Activated CD8-positive, alpha-beta T cell treated with anti-CD3 and anti-CD28 coated beads, Interleukin-2, amount 10 ng/mL, durations not matched to agents 7 days and 5 days (primary cell): ENCODE measurements around the gene SCP2. TPM values are rescaled to one million over a fixed set of nuclear protein-coding genes. Genes with fewer than 3 reads are reported as not detected.
A peak's percentile ranks its signal among the peaks of the same experiment; 100 is the strongest.

ENCODE experiments used
- ATAC-seq: fragments of 150-1000 bp; cut with Tn5 transposase; one replicate; pipeline ENCODE4 v1.10.0; 2021; ENCODE audit warnings: moderate library complexity
- CTCF ChIA-PET: fragments of 350-600 bp; sonication (Branson Sonifier 250); formaldehyde crosslinking; loops from one replicate; lab custom pipeline; 2021; ENCODE audit warnings: antibody characterized with exemption; lab: Charles Lee
- POLR2A ChIA-PET: fragments of 350-600 bp; sonication (Branson Sonifier 250); formaldehyde crosslinking; loops from one replicate; lab custom pipeline; 2021; ENCODE audit warnings: antibody characterized with exemption; lab: Charles Lee
- DNase-seq: peaks from one replicate; pipeline ENCODE4 v3.0.0-alpha.2; 2020
- H3K27ac Mint-ChIP-seq: one replicate; pipeline ENCODE4 v1.8.0; 2021; ENCODE audit warnings: mild to moderate bottlenecking, mixed read lengths
- H3K27me3 Mint-ChIP-seq: one replicate; pipeline ENCODE4 v1.8.0; 2021; ENCODE audit warnings: low read depth, mixed read lengths
- H3K36me3 Mint-ChIP-seq: one replicate; pipeline ENCODE4 v1.8.0; 2021; ENCODE audit warnings: low read depth, mixed read lengths
- H3K4me1 Mint-ChIP-seq: one replicate; pipeline ENCODE4 v1.8.0; 2021; ENCODE audit warnings: low read depth, mixed read lengths
- H3K4me3 Mint-ChIP-seq: one replicate; pipeline ENCODE4 v1.8.0; 2021; ENCODE audit warnings: mild to moderate bottlenecking, mixed read lengths
- H3K9me3 Mint-ChIP-seq: one replicate; pipeline ENCODE4 v1.8.0; 2022; ENCODE audit warnings: mixed read lengths; ENCODE audit not compliant: insufficient read depth
- total RNA-seq, 2 experiments: library from RNA; stranded (reverse); gene quantifications; one replicate each; pipeline ENCODE4 v1.2.3, GENCODE V29; 2021

Gene SCP2, protein sequence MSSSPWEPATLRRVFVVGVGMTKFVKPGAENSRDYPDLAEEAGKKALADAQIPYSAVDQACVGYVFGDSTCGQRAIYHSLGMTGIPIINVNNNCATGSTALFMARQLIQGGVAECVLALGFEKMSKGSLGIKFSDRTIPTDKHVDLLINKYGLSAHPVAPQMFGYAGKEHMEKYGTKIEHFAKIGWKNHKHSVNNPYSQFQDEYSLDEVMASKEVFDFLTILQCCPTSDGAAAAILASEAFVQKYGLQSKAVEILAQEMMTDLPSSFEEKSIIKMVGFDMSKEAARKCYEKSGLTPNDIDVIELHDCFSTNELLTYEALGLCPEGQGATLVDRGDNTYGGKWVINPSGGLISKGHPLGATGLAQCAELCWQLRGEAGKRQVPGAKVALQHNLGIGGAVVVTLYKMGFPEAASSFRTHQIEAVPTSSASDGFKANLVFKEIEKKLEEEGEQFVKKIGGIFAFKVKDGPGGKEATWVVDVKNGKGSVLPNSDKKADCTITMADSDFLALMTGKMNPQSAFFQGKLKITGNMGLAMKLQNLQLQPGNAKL
- total RNA-seq: 10 to 100 TPM; 87.2 to 95.9 TPM

DNA sequence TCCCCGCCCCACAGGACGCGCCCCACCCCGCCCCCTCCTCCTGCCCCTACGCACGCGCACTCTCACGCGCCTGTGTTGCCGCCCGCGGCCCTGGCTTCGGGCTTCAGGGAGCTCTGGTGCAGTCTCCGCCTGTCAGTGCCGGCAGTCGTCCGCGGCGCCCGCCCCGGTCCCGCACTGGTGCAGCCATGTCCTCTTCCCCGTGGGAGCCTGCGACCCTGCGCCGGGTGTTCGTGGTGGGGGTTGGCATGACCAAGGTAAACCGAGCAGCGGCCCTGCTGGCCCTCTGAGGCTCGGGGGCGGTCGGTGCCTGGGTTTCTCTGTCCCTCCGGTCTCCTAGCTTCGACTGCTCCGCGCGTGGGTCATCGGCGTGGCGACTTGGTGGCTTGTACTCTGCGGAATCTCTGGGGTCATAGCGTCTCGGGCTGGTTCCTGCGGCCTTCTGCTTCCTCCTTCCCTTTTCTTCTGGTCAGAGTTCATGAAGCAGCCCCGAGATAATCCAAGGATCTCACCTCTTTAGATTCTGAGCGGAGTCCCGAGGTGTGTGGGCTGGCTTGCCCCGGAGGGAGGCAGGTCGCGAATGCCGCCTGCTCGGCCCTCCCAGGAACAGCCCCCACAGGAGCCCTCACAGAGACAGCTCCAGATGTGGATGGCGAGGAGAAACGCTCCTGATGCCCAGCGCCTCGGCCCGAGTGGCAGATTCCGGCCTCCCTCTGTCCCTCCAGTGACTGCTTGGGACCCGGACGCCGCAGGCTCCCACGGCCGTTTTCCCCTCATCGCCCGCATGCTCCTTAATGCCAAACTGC, at the start of gene SCP2:
TSS of gene SCP2 (plus strand) at position 65 of the 803 bp plus-strand sequence. CDS start at position 186, 121 bp downstream.
- DNase-seq (peak; percentile 82), ATAC-seq (peak; percentile 96)
- ChIA-PET CTCF (no interaction called here), POLR2A (interaction anchor here (0.7 to 1.0 kb wide), 2 partner anchors 9 to 180 kb away, joined by 3 read pairs; no protein-coding TSS in a partner anchor)
- Mint-ChIP-seq H3K4me3 (peak within 1 kb of the TSS; percentile 79), H3K36me3 (peaks cover 2% of the 10 kb centered on the region), H3K27ac (peak within 1 kb of the TSS; percentile 60), H3K4me1 (peaks cover 18% of the 10 kb centered on the region), H3K27me3 (no peaks in the 10 kb centered on the region), H3K9me3 (no peaks in the 10 kb centered on the region)

DNA sequence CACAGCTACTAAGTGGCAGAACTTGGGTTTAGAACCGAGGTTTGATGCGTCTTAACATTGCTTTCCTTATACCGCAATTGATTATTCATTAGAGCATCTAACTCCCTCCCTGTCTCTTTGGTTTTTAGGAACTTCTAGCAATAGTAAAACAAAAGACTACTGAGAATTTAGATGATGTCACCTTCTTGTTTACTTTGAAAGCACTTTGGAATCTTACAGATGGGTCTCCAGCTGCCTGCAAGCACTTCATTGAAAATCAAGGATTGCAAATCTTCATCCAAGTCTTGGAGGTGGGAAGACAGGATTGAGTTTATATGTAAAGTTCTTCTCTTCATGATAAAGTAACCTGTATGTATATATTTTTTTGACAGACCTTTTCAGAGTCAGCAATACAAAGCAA, 49.5 kb upstream of the SCP2 start:
- no peaks in the 10 kb centered on the region for H3K27me3 Mint-ChIP-seq
- no peaks in the 10 kb centered on the region for H3K9me3 Mint-ChIP-seq
- ATAC-seq (no peak), DNase-seq (no peak)
- CTCF ChIA-PET: no interaction called here
- H3K4me1 Mint-ChIP-seq: no peaks in the 10 kb centered on the region
- H3K4me3 Mint-ChIP-seq: no peak overlapping the region
- no peak overlapping the region for H3K27ac Mint-ChIP-seq
- POLR2A ChIA-PET: no interaction called here
- H3K36me3 Mint-ChIP-seq: no peaks in the 10 kb centered on the region

DNA sequence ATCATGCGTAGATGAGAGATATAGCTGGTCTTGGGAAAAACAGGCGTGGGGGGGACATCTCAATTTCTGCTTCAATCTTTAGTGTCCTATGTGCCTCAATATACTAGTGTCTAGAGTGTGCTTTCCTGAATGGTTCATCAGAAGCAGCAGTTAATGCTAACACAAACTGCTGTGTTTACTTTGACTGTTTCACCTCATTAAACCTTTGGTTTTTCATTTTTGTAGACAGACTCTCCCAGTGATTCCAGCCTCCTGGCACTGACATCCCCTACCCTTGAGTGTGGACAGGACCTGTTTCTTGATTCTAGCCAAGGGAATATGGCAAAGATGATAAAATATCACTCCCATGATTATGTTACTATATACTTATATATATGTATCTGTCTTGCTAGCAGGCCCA, 46.9 kb upstream of the SCP2 start:
- CTCF ChIA-PET: no interaction called here

DNA sequence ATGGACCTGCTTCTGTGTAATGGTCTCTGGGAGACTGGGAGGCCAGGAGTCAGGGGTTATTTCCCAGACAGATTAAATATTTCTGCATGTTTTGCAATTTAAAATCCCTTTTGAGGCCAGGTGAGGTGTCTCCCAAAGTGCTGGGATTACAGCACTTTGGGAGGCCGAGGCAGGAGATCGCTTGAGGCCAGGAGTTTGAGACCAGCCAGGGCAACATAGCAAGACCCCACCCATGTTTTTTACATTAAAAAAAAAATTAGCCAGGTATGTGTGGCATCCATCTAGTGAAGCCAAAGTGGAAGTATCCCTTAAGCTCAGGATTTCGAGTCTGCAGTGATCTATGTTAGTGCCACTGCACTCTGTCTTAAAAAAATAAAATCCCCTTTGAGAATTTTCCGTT, 39.6 kb upstream of the SCP2 start:
- ATAC-seq (no peak), DNase-seq (no peak)
- peaks cover 2% of the 10 kb centered on the region for H3K27me3 Mint-ChIP-seq
- no peaks in the 10 kb centered on the region for H3K4me1 Mint-ChIP-seq
- H3K27ac Mint-ChIP-seq: no peak overlapping the region
- H3K36me3 Mint-ChIP-seq: no peaks in the 10 kb centered on the region
- no peaks in the 10 kb centered on the region for H3K9me3 Mint-ChIP-seq
- ChIA-PET CTCF (interaction anchor here (2.0 kb wide), 1 partner anchor 34 kb away, joined by 4 read pairs; the partner anchor contains the start of gene ECHDC2), POLR2A (no interaction called here)
- H3K4me3 Mint-ChIP-seq: no peak overlapping the region

More for the DNA sequence above, 46.9 kb upstream of the SCP2 start:
- no peak for DNase-seq
- ATAC-seq: no peak
- no peaks in the 10 kb centered on the region for H3K27me3 Mint-ChIP-seq
- H3K36me3 Mint-ChIP-seq: no peaks in the 10 kb centered on the region
- H3K9me3 Mint-ChIP-seq: no peaks in the 10 kb centered on the region
- POLR2A ChIA-PET: no interaction called here
- no peak overlapping the region for H3K4me3 Mint-ChIP-seq
- no peak overlapping the region for H3K27ac Mint-ChIP-seq
- no peaks in the 10 kb centered on the region for H3K4me1 Mint-ChIP-seq

DNA sequence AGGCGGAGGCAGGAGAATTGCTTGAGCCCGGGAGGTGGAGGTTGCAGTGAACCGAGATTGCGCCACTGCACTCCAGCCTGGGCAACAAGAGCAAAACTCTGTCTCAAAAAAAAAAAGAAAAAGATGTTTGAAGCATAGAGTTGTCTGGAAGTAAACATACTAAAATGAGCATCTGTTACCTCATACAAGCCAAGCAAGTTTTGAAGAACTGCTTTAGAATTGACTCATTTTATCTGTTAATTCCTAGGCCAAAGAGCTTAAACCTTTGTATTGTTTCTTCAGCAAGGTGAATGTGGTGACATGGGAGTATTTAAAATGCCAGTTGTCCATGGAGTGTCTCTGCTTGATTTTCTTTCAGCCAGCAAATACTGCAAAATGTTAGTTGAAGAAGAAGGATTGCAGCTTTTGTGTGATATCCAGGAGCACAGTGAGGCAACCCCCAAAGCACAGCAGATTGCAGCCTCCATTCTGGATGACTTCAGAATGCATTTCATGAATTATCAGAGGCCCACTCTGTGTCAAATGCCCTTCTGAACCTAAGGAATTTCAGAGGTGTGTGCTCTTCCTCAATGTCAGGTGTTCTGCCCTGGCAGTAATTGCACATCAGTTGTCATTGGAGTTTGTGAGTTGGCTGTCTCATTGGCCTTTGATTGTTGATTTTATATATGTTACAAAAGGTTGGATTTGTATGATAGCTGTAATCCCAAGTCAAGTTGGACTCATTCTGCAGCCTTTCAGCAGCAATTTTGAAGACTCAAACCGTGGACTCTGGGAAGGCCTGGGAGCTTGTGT, 34.5 kb upstream of the SCP2 start:
- H3K4me3 Mint-ChIP-seq: no peak overlapping the region
- no peaks in the 10 kb centered on the region for H3K9me3 Mint-ChIP-seq
- H3K27ac Mint-ChIP-seq: no peak overlapping the region
- no peaks in the 10 kb centered on the region for H3K4me1 Mint-ChIP-seq
- ATAC-seq: no peak
- ChIA-PET CTCF (interaction anchor here (1.0 to 4.7 kb wide), 2 partner anchors 13 to 29 kb away, joined by 3 to 18 read pairs; partner anchors contain the start of gene ECHDC2), POLR2A (no interaction called here)
- H3K27me3 Mint-ChIP-seq: peaks cover 2% of the 10 kb centered on the region
- no peaks in the 10 kb centered on the region for H3K36me3 Mint-ChIP-seq
- DNase-seq: no peak

DNA sequence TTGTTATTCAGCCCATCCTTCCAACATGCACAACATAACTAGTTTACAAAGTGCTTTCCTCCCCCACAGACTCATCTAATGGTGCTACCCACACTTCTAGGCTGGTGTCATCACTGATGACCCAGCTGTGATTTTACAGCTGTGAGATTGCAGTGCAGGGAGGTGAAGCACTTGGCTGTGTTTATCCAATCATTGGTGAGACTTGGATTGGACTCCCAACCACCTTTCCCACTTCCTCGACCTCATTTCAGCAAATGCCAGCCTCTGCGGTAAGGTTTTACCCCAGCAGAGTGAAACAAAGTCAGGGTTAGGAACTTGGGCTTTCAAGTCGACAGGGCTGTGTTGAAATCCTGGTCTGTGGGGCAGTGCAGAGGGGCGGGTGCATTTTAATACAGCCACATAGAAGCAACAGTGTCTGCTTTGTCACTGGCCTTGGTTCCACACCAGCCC, 27.6 kb upstream of the SCP2 start:
- no peaks in the 10 kb centered on the region for H3K4me1 Mint-ChIP-seq
- no peaks in the 10 kb centered on the region for H3K27me3 Mint-ChIP-seq
- no peak for DNase-seq
- ChIA-PET CTCF (no interaction called here), POLR2A (interaction anchor here (1.4 kb wide), 1 partner anchor 22 kb away, joined by 4 read pairs; the partner anchor contains the start of gene ECHDC2)
- no peak for ATAC-seq
- H3K36me3 Mint-ChIP-seq: no peaks in the 10 kb centered on the region
- no peaks in the 10 kb centered on the region for H3K9me3 Mint-ChIP-seq
- no peak overlapping the region for H3K4me3 Mint-ChIP-seq
- H3K27ac Mint-ChIP-seq: no peak overlapping the region

DNA sequence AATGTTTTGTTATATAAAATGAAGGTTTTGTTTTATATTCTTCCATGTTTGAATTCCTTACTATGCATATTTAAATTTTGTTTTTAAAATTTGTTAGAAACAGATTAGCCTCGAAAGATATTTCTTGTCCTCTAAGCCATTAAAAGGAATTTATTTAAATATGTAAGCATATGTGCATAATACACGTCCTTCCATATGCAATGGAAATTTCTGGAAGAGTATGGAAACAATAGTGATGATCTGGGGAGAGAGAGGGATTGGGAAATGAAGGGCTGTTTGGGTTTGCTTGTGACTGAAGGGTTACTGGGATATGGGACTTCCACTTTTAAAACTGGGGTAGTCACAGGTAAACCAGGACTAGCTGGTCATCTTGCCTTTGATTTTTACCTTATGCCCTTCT, 26.7 kb upstream of the SCP2 start:
- CTCF ChIA-PET: interaction anchor here (1.0 kb wide), 1 partner anchor 132 kb away, joined by 3 read pairs; no protein-coding TSS in a partner anchor
- POLR2A ChIA-PET: no interaction called here
- Mint-ChIP-seq H3K27ac (no peak overlapping the region), H3K4me3 (no peak overlapping the region), H3K4me1 (peaks cover 5% of the 10 kb centered on the region), H3K27me3 (no peaks in the 10 kb centered on the region), H3K9me3 (no peaks in the 10 kb centered on the region), H3K36me3 (no peaks in the 10 kb centered on the region)
- ATAC-seq (no peak), DNase-seq (no peak)

DNA sequence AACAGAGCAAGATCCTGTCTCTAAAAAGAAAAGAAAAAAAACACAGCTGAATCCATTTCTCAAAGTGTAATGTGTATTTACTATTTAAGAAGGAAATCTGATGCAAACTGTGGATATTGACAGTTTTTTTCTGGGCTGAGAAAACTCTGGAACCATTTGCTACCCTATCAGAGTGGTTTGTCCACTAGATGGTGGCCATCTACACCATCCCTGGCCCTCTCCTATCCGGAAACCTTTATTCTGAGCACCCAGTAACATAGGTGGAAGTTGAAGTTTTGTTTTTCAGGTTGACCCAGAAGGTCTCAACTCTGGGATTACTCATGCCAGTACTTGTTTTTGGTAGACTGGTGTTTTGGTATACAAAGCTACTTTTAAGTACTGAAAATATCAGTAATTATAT, 25.7 kb upstream of the SCP2 start:
- Mint-ChIP-seq H3K4me1 (peaks cover 5% of the 10 kb centered on the region), H3K27ac (no peak overlapping the region), H3K36me3 (no peaks in the 10 kb centered on the region), H3K4me3 (no peak overlapping the region), H3K27me3 (no peaks in the 10 kb centered on the region), H3K9me3 (no peaks in the 10 kb centered on the region)
- DNase-seq: no peak
- ChIA-PET POLR2A (no interaction called here), CTCF (interaction anchor here (0.5 to 2.5 kb wide), 4 partner anchors 20 to 284 kb away, joined by 3 to 10 read pairs (median 4); partner anchors contain the start of gene ECHDC2)
- no peak for ATAC-seq

DNA sequence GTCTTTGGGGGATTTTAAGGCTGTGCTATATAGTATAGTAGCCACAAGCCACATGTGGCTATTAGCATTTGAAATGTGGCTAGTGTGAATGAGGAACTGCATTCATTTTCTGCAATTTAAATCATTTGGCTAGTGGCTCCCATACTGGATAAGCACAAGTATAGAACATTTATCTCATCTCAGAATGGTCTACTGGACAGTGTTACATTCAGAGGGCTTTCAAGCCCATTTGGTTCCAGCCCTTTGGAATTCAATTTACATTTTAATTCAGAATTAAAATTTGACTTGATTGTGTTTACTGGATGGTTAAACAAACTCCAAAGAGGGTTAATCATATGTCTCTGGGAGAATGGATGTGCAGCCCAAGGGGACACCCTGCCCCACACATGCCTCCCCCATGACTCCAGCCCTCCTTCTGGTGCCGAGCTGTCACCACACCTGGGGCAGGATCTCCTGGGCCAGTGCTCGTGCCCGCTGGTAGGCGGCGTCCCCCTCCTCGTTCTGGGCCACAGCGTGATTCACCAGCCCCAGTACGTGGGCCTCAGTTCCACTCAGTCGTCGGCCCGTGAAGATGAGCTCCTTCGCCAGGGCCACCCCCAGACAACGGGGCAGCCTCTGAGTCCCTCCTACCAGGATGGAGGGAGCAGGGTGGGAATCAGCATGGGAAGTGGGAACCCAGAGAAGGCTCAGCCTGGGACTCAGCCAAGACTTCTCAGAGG, 22.7 kb upstream of the SCP2 start:
- Mint-ChIP-seq H3K9me3 (no peaks in the 10 kb centered on the region), H3K4me3 (no peak overlapping the region), H3K4me1 (peaks cover 5% of the 10 kb centered on the region), H3K27ac (no peak overlapping the region), H3K27me3 (no peaks in the 10 kb centered on the region), H3K36me3 (no peaks in the 10 kb centered on the region)
- POLR2A ChIA-PET: no interaction called here
- peak; percentile 18 for ATAC-seq
- CTCF ChIA-PET: interaction anchor here (1.0 to 3.3 kb wide), 5 partner anchors 11 to 278 kb away, joined by 3 to 18 read pairs (median 11); partner anchors contain the start of gene ECHDC2
- DNase-seq: no peak

DNA sequence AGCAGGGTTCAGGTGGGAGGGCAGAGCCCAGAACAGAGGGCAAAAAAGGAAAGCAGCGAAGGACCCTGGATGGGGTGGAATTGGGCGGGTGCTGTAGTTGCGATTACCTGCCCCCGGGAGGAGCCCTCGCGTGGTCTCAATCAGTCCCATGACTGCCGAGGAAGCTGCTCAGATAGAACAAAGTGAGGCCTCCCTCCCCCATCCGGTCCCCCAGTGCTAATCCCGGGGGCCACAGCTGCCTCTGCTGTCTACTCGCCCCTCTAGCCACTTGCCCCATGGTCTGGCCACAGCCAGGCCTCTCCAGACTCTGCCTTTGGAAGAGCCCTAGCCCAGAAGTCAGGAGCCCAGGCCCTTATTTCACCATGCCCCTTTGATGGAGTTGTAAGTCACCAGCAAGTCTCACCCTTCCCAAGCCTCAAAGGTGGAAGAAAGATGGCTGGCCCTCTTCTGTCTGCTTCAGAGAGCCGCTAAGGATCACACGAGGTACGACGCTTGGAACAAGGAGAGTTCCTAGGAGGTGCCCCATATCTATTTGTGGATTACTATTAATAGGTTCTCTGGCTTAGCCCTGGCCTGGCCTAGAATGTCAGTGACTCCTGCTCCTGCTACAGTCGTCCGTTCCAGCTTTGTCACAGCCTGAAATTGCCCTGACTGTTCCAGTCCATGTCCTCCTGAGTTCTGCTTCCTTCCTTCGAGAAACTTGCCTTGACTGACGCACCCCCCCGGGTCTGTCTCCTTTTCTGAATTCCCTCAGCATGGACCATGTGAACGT, 22.0 kb upstream of the SCP2 start:
- Mint-ChIP-seq H3K27ac (no peak overlapping the region), H3K36me3 (no peaks in the 10 kb centered on the region), H3K9me3 (no peaks in the 10 kb centered on the region), H3K4me1 (peaks cover 5% of the 10 kb centered on the region), H3K27me3 (no peaks in the 10 kb centered on the region), H3K4me3 (no peak overlapping the region)
- ChIA-PET CTCF (interaction anchor here (0.5 to 3.3 kb wide), 12 partner anchors 10 to 285 kb away, joined by 3 to 18 read pairs (median 4); partner anchors contain the start of gene ECHDC2), POLR2A (no interaction called here)
- ATAC-seq: peak; percentile 93
- peak; percentile 67 for DNase-seq
